ENCODE measurements around the gene CCM2.

The CCM2 gene

DNA sequence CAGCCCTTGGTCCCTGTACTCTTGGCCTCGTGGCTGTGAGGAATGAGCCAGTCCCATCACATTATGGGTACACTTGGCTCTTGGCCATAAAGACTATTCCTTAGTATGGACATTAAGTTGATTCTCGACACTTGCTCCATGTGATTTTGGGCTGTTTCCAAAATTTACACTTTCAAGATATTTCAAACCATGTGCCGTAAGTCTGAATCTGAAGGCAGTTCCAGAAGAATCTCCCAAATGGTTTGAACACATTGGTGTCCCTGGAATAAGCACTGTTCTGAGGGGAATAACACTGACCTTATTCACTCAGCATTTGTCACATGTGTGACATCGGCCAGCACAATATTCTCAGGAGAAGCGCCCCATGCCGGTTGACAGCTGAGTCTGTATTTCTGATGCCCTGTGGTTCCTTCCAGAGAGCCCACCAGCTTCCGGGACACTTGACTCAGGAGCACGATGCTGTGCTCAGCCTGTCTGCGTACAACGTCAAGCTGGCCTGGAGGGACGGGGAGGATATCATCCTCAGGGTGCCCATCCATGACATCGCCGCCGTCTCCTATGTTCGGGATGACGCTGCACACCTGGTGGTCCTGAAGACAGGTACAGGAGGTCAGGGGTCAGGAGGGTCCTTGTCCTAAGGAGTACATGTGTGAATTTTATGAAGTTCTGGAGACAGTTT lies 64.2 kb downstream of the CCM2 start:
- Histone ChIP-seq H3K4me3 (ENCODE audit: low read length) (no peak overlapping the region), H3K27ac (ENCODE audit: low read length) (no peak overlapping the region), H3F3A (ENCODE audit: insufficient read depth, low read length) (no peaks in the 10 kb centered on the region), H3K9me3 (replicated peaks; ENCODE audit: insufficient read depth, low read length) (no peaks in the 10 kb centered on the region), H3K9ac (ENCODE audit: low read length) (no peak overlapping the region), H3K4me2 (ENCODE audit: low read depth, low read length) (no peak overlapping the region), H2AFZ (ENCODE audit: low read length) (no peak overlapping the region), H3K36me3 (replicated peaks; ENCODE audit: insufficient read depth, low read length) (peaks cover 15% of the 10 kb centered on the region), H4K20me1 (ENCODE audit: insufficient read depth, low read length) (peaks cover 29% of the 10 kb centered on the region; the same call in 1 of the 2 replicates), H3K9me2 (replicated peaks; ENCODE audit: insufficient read depth, low read length) (no peaks in the 10 kb centered on the region), H3K79me2 (ENCODE audit: low read length) (peaks cover 94% of the 10 kb centered on the region), H3K27me3 (replicated peaks; ENCODE audit: insufficient read depth, low read length) (no peaks in the 10 kb centered on the region), H3K4me1 (ENCODE audit: low read length) (no peaks in the 10 kb centered on the region)
- DNase-seq = no peak
- no peak for TF ChIP-seq EZH2 (optimal IDR thresholded peaks at IDR 0.05; ENCODE audit: low read depth, low read length)
- no peak for TF ChIP-seq EZH2phosphoT487 (IDR thresholded peaks at IDR 0.05; ENCODE audit: low read length)
- no peak for TF ChIP-seq CTCF (IDR thresholded peaks at IDR 0.05; ENCODE audit: low read length)

GRCh38 chr7:45065031-45065995 lies 65.3 kb downstream of the CCM2 start:
- Histone ChIP-seq H3K4me3 (ENCODE audit: low read length) (no peak overlapping the region), H3K79me2 (ENCODE audit: low read length) (peaks cover 94% of the 10 kb centered on the region), H3K9me2 (replicated peaks; ENCODE audit: insufficient read depth, low read length) (no peaks in the 10 kb centered on the region), H3K9ac (ENCODE audit: low read length) (no peak overlapping the region), H3K27me3 (replicated peaks; ENCODE audit: insufficient read depth, low read length) (no peaks in the 10 kb centered on the region), H3F3A (ENCODE audit: insufficient read depth, low read length) (no peaks in the 10 kb centered on the region), H2AFZ (ENCODE audit: low read length) (no peak overlapping the region), H3K27ac (ENCODE audit: low read length) (no peak overlapping the region), H3K36me3 (replicated peaks; ENCODE audit: insufficient read depth, low read length) (peaks cover 15% of the 10 kb centered on the region), H4K20me1 (ENCODE audit: insufficient read depth, low read length) (peaks cover 24% of the 10 kb centered on the region; the same call in 1 of the 2 replicates), H3K4me1 (ENCODE audit: low read length) (no peaks in the 10 kb centered on the region), H3K9me3 (replicated peaks; ENCODE audit: insufficient read depth, low read length) (no peaks in the 10 kb centered on the region), H3K4me2 (ENCODE audit: low read depth, low read length) (no peak overlapping the region)
- DNase-seq = no peak
- TF ChIP-seq CTCF (IDR thresholded peaks at IDR 0.05; ENCODE audit: low read length) (no peak), EZH2 (optimal IDR thresholded peaks at IDR 0.05; ENCODE audit: low read depth, low read length) (no peak), EZH2phosphoT487 (IDR thresholded peaks at IDR 0.05; ENCODE audit: low read length) (no peak)

- no peak overlapping the region for H3K9ac ChIP-seq (ENCODE audit: low read length)
- H4K20me1 ChIP-seq (ENCODE audit: insufficient read depth, low read length) = peaks cover 16% of the 10 kb centered on the region; the same call in 1 of the 2 replicates
- no peak for DNase-seq
- no peaks in the 10 kb centered on the region for H3K9me3 ChIP-seq (replicated peaks; ENCODE audit: insufficient read depth, low read length)
- no peaks in the 10 kb centered on the region for H3K4me1 ChIP-seq (ENCODE audit: low read length)
- no peaks in the 10 kb centered on the region for H3K9me2 ChIP-seq (replicated peaks; ENCODE audit: insufficient read depth, low read length)
- peaks cover 17% of the 10 kb centered on the region for H3K36me3 ChIP-seq (replicated peaks; ENCODE audit: insufficient read depth, low read length)
- no peaks in the 10 kb centered on the region for H3K27me3 ChIP-seq (replicated peaks; ENCODE audit: insufficient read depth, low read length)
- no peak overlapping the region for H3K4me2 ChIP-seq (ENCODE audit: low read depth, low read length)
- H2AFZ ChIP-seq (ENCODE audit: low read length) = no peak overlapping the region
- no peak overlapping the region for H3K4me3 ChIP-seq (ENCODE audit: low read length)
- no peak overlapping the region for H3K27ac ChIP-seq (ENCODE audit: low read length)
- TF ChIP-seq EZH2 (optimal IDR thresholded peaks at IDR 0.05; ENCODE audit: low read depth, low read length) (no peak), CTCF (IDR thresholded peaks at IDR 0.05; ENCODE audit: low read length) (no peak), EZH2phosphoT487 (IDR thresholded peaks at IDR 0.05; ENCODE audit: low read length) (no peak)
- H3F3A ChIP-seq (ENCODE audit: insufficient read depth, low read length) = no peaks in the 10 kb centered on the region
- H3K79me2 ChIP-seq (ENCODE audit: low read length) = peaks cover 92% of the 10 kb centered on the region
Observed at GRCh38 chr7:45066409-45066808, 66.4 kb downstream of the CCM2 start.
